ENCODE measurements around the gene AQP9. TPM values are rescaled to one million over a fixed set of nuclear protein-coding genes. Genes with fewer than 3 reads are reported as not detected.

Gene AQP9
- total RNA-seq, 1 experiment from 2014 or later: not detected

- no peak for TF ChIP-seq EZH2 (IDR thresholded peaks at IDR 0.05; ENCODE audit: borderline replicate concordance, low read depth, low read length, poor library complexity, severe bottlenecking)
- TF ChIP-seq CTCF (conservative IDR thresholded peaks at IDR 0.05; ENCODE audit: low read depth, low read length): no peak
- Histone ChIP-seq H3K36me3 (ENCODE audit: insufficient read depth, low read length, poor library complexity, severe bottlenecking) (no peaks in the 10 kb centered on the region), H3K27me3 (replicated peaks; ENCODE audit: insufficient read depth, low read depth, low read length, poor library complexity) (peaks cover 1% of the 10 kb centered on the region), H3K27ac (ENCODE audit: low read depth, low read length, poor library complexity, severe bottlenecking) (no peak overlapping the region), H3K4me1 (ENCODE audit: insufficient read depth, low read length, poor library complexity, severe bottlenecking) (no peaks in the 10 kb centered on the region), H3K9me3 (ENCODE audit: low read depth, low read length, poor library complexity, severe bottlenecking) (no peaks in the 10 kb centered on the region), H3K4me3 (ENCODE audit: low read depth, low read length, poor library complexity, severe bottlenecking) (no peak overlapping the region)
- DNase-seq (ENCODE audit: low spot score): no peak
- intact Hi-C loops (cut with micrococcal nuclease; ENCODE audit: unreplicated experiment): no loop called here
- ChIA-PET POLR2A (ENCODE audit: low non-redundant PET) (no interaction called here), CTCF (no interaction called here)
- no TSS peak for BruUV-seq (replicated peaks)
Observed at GRCh38 chr15:58141894-58142293, 3.7 kb downstream of the AQP9 start.

- DNase-seq (ENCODE audit: low spot score): no peak
- intact Hi-C loops (cut with micrococcal nuclease; ENCODE audit: unreplicated experiment): no loop called here
- ChIA-PET CTCF (no interaction called here), POLR2A (ENCODE audit: low non-redundant PET) (no interaction called here)
- Histone ChIP-seq H3K4me3 (ENCODE audit: low read depth, low read length, poor library complexity, severe bottlenecking) (no peak overlapping the region), H3K27me3 (replicated peaks; ENCODE audit: insufficient read depth, low read depth, low read length, poor library complexity) (peaks cover 3% of the 10 kb centered on the region), H3K9me3 (ENCODE audit: low read depth, low read length, poor library complexity, severe bottlenecking) (no peaks in the 10 kb centered on the region), H3K36me3 (ENCODE audit: insufficient read depth, low read length, poor library complexity, severe bottlenecking) (no peaks in the 10 kb centered on the region), H3K27ac (ENCODE audit: low read depth, low read length, poor library complexity, severe bottlenecking) (no peak overlapping the region), H3K4me1 (ENCODE audit: insufficient read depth, low read length, poor library complexity, severe bottlenecking) (no peaks in the 10 kb centered on the region)
- TF ChIP-seq EZH2 (IDR thresholded peaks at IDR 0.05; ENCODE audit: borderline replicate concordance, low read depth, low read length, poor library complexity, severe bottlenecking) (no peak), CTCF (conservative IDR thresholded peaks at IDR 0.05; ENCODE audit: low read depth, low read length) (no peak)
- no TSS peak for BruUV-seq (replicated peaks)
Observed at GRCh38 chr15:58142827-58143461, 4.8 kb downstream of the AQP9 start.

GRCh38 chr15:58145606-58146005, 7.4 kb downstream of the AQP9 start:
- DNase-seq (ENCODE audit: low spot score): no peak
- CTCF ChIA-PET: no interaction called here
- Histone ChIP-seq H3K27ac (ENCODE audit: low read depth, low read length, poor library complexity, severe bottlenecking) (no peak overlapping the region), H3K4me3 (ENCODE audit: low read depth, low read length, poor library complexity, severe bottlenecking) (no peak overlapping the region), H3K4me1 (ENCODE audit: insufficient read depth, low read length, poor library complexity, severe bottlenecking) (no peaks in the 10 kb centered on the region), H3K9me3 (ENCODE audit: low read depth, low read length, poor library complexity, severe bottlenecking) (no peaks in the 10 kb centered on the region), H3K27me3 (replicated peaks; ENCODE audit: insufficient read depth, low read depth, low read length, poor library complexity) (peaks cover 3% of the 10 kb centered on the region), H3K36me3 (ENCODE audit: insufficient read depth, low read length, poor library complexity, severe bottlenecking) (no peaks in the 10 kb centered on the region)
- POLR2A ChIA-PET (ENCODE audit: low non-redundant PET): no interaction called here
- intact Hi-C loops (cut with micrococcal nuclease; ENCODE audit: unreplicated experiment): no loop called here
- no TSS peak for BruUV-seq (replicated peaks)
- no peak for TF ChIP-seq EZH2 (IDR thresholded peaks at IDR 0.05; ENCODE audit: borderline replicate concordance, low read depth, low read length, poor library complexity, severe bottlenecking)
- TF ChIP-seq CTCF (conservative IDR thresholded peaks at IDR 0.05; ENCODE audit: low read depth, low read length): no peak
